GM19043 (cell line): ENCODE measurements around the gene PRR14.
"Not testable (repeated sequence)": the region's sequence is repeated elsewhere in the genome, so short reads cannot be mapped to it uniquely, and the experiment has no call there.

Source experiments
- ATAC-seq: cut with Tn5 transposase; IDR thresholded peaks from one replicate; pipeline ENCODE4 v1.9.1; 2021; ENCODE audit warnings: low read depth; ENCODE audit not compliant: unreplicated experiment

Gene PRR14

DNA sequence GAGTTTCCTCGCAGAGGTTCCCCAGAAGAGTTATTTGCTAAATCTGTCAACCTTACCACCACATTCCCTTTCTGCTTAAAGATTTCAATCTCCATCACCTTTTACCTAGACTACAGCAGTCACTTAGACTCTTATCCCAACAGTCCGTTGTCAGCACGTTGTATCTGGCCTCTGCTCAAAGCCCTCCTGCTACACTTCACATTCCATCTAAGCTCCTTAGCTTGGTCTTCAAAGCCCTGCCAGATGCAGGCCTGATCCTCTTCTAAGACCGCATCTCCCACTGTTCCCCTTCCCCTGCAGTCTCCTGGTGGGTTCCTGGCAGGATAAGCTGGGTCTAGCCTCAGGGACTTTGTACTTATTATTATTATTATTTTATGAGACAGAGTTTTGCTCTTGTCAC, 37.9 kb downstream of the PRR14 start:
- ATAC-seq: no peak

DNA sequence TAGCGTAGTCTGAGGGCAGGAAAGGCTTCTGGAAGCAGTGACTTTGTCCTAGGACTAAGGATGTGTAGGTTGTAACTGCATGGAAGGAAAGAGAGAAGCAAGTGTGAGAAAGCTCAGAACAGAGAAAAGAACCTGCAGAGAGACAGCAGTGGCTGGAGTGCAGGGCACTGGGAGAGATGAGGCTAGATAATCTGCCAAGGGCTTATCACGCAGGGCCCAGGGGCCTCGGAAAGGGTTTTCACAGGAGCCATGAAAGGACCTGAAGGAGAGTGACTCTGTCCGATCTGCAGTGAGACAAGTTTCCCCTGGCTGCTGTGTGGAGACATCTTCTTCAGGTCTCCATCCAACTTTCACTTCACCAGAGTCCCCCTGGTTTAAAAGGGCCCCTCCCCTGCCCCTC, 41.1 kb downstream of the PRR14 start:
- ATAC-seq: no peak

DNA sequence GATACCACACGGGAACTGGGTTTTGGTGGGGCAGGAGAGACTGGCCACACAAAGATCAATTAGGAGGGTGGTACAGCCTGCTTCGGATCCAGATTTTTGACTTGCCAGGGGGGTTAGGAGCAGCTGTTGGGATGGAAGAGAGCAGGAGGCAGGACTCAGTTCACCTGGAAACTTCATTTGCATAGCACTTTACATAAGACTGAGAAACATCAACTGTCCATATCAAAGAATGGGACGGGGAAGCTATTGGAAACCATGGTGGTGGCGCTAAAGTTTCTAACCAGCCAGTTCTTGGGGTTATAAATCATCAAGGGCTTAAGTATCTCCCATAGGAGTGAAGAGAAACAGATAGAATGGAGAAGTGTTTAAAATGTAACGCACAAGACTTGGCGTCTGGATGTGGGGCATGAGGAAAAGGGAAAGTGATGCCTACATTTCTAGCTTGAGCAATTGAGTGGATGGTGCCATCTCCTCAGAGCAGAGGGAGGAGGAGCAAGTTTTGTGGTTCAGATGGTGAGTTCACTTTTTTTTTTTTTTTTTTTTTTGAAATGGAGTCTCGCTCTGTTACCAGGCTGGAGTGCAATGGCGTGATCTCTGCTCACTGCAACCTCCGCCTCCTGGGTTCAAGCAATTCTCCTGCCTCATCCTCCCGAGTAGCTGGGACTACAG, 41.8 kb downstream of the PRR14 start:
- no peak for ATAC-seq

DNA sequence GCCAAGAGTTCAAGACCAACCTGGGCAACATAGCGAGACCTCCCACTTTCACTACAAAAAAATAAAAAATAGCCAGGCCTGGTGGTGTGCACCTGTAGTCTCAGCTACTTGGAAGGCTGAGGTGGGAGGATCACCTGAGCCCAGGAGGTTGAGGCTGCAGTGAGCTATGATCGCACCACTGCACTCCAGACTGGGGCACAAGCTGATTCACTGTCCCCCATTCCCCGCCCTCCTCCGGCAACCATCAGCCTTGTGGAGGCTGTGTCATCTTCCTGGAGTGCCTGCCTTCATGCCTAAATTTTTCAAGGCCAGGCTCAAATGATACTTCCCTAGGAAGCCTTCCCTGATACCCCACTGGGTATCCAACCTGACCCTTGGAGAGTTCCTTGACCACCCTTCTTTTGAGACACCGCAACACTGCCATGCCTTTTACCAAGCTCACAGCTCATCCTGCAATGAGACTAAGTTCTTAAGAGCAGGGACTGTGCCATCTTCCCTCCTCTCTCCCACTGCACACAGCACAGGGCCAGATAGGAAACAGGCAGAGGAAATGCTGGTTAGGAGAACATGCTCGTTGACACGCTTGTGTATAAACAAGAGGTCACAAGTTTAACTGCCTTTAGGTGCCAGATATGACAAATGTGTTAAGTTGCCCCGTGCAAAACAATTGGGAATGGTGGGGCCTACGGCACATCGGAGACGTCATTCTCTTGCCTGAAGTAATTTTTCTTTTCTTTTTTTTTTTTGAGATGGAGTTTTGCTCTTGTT, 44.4 kb downstream of the PRR14 start:
- no peak for ATAC-seq

DNA sequence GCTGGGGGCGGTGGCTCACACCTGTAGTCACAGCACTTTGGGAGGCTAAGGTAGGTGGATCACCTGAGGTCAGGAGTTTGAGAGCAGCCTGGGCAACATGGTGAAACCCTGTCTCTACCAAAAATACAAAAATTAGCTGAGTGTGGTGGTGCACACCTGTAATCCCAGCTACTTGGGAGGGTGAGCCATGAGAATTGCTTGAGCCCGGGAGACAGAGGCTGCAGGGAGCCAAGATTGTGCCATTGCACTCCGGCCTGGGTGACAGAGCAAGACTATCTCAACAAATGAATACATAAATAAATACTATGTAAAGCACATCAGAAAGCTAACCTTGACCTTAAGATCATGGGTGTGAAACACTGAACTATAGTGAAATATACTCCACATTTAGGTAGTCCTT, 45.9 kb downstream of the PRR14 start:
- not testable (repeated sequence) for ATAC-seq

DNA sequence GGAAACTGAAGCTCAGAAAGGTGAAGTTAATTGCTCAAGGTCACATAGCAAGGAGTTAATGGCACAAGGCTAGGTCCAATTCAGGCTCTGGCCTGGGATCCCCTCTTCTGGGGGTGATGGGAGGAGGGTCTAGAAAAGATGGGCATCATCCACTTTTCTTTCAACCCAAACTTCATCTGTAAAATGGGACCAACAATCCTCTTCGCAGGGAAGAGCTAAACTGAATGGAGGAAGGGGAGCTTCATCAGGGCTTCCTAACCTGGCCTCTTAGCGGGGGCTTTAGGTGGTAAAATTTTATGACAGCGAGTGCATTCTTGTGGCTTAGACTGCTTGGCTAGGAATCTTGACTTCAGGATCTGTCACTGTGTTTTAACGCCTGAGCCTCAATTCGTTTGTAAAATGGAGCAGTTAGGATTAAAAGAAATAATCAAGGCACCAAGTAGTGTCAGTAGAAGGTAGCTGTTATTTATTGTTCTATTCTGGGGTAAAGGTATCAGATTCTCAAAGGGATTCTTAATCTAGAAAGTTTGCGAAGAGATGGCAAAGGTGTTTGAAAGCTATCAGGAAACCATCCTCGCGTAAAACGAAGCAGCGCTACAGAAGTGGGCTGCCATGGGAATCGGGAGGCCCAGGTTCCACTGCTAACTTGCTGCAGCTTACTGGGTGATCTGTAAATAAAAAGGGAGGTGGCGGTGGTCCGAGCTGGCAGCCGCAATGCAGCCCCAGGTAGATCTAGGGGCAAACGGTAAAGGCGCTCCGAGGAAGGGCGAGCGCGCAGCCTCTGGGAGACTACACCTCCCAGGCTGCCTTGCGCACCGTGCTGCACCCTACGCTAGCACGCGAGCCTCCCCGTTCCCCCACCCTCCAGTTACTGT, 46.7 kb downstream of the PRR14 start:
- ATAC-seq: peak; percentile 82

DNA sequence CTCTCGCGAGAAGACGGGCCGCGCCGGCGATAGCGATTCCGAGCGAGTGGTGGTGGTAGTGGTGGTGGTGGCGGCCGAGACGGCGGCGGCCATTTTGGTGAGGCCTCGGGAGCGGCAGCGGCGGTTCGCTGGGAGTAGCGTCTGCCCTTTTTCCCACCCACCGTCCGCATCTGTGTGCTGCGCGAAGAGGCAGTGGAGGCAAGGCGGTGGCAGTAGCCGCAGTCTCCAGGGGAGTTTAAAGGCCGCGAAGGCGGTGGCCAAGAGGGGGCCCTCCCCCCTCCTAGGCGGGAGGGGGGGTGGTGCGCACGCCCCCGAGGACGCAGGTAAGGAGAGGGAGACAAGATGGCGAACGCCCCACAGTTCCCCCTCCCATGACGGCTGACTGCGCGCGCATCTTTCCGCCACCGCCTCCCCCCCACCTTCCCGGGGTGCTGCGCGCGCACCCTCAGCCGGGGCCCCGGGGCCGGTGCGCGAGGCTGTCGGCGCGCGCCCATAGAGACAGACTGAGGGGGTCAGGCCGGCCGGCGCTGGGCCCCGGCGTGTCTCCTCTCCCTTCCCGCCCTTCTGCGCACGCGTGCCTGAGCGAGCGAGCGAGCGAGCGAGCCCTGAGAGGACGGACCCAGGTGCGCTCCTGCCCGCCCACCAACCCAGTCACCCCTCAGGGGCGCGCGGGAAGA, 47.5 kb downstream of the PRR14 start:
- peak; percentile 46 for ATAC-seq

DNA sequence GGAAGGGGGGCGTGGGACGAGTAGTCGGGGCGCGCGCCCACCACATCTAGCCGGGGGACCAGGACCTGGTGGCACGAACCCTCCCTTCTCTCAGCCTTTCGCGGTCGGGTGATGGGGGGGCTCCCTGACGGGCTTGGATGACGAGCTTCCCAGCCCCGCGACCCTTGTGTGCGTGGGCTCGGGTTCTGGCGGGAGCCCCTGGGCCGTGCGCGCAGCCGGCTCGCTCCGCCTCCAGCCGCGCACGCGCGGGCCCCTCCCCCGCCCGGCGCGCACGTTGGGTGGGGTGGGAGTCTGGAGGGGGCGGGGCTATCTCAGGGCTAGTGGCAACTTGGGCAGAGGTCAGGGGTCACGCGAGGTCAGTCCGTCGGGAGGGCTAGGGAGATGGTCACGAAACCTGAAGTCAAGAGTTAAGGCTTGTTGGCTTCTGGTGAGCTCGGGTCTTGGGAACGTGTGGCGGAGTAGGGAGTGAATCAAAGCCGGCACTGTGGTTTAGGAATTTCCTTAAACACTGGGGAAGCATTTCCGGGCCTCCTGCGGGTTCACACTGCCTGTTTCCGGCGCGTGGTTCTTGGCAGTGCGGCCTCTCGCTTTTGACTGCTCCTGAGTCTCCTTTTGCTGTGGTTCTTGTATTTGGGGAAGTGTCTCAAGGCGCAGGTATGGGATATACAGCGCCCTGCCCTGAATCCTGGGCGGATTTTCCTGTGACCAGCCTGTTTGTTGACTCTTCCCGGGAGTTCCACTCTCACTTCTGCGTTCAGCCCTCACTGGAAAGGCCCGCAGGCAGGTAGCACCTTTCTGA, 48.3 kb downstream of the PRR14 start, which contains the start of gene SRCAP:
TSS of gene SRCAP (plus strand) at position 356 of the 799 bp plus-strand sequence. CDS start 1,654 bp downstream, outside the sequence.
- peak; percentile 26 for ATAC-seq

DNA sequence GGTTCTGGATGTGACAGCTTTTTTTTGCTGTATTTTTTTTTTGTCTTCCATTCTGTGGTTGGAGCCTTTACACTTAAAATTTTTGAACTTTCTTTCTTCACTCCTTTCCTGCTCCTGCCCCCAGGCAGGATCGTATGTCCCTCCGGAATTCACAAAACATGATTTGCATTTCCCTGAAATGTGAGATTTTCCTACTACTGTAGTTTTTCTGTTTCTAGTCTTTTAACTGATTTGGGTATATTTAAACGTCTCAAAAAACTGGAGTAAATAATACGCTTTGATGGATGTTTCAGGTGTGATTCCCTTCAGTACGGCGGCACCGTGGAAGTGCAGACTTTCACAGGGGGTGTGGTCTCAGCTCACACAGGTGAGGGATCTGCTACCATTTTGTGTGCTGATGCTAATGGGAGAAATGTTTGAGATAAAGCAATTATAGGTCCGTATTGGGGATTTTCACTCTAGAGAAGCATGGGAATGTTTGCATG, 48.9 kb downstream of the PRR14 start:
- ATAC-seq: no peak

DNA sequence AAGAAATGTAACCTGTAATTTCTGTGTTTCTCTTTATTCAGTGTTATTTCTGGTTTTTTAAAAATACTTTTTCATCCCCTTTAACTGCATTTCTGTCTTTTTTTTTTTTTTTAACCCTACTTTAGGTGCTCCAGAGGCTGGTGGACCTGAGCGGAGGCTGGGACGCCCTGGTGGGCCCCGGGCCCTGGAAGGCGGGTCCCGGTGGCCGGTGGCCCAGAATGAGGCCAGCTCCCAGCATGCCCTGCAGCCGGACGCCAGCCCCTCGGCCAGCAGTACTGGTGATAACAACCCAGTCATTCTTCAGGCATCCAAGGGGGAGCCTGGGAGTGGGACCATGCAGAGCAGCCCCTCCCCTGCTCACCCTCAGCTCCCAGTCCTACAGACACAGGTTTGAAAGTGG, 49.7 kb downstream of the PRR14 start:
- no peak for ATAC-seq

DNA sequence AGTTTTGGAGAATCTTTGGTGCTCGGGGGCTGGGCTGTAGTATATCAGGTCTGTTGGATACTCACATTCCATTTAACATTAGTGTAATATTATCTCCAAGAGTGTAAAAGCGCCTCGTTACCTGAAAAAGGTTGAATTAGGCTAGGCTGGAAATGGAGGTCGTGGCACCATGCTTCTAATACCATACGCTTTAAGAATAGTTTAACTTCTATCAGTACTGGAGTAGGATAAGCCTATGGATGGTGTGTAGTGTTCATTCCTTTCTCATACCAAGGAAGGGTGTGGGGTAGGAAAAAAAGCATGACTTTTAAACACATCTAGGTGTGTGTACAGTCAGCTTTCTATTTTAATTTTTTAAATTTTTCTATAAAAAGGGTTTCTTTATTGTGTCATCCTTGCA, 50.2 kb downstream of the PRR14 start:
- ATAC-seq: no peak

DNA sequence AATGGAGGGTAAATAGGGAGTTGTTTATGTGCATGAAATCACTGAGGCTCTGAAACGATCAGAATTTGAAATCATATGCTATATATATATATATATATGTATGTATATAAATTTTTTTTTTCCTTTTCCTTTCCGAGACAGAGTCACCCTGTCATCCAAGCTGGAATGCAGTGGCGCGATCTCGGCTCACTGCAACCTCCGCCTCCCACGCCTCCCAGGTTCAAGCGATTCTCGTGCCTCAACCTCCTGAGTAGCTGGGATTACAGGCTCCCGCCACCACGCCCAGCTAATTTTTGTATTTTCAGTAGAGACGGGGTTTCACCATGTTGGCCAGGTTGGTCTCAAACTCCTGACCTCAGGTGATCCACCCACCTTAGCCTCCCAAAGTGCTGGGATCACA, 52.3 kb downstream of the PRR14 start:
- ATAC-seq: not testable (repeated sequence)

DNA sequence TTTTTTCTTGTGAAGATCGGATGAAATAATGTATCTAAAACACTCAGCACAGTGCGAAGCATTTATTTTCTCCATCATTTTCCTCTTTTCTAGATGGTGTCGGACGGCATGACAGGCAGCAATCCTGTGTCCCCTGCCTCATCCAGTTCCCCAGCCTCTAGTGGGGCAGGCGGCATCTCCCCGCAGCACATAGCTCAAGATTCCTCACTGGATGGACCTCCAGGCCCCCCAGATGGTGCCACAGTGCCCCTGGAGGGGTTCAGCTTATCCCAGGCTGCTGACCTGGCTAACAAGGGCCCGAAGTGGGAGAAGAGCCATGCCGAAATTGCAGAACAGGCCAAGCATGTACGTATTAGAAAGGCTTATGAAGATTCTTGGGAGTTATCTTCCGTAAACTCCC, 53.2 kb downstream of the PRR14 start:
- no peak for ATAC-seq
